Naive B cell (primary cell): Measurements from ENCODE around the gene ARGLU1. TPM values are rescaled to one million over a fixed set of nuclear protein-coding genes. Genes with fewer than 3 reads are reported as not detected.

ENCODE experiments used
- ATAC-seq, 2 donors: fragments of 150-1000 bp; cut with Tn5 transposase; 2 replicates each; pipeline ENCODE4 v1.10.0; 2021; ENCODE audit warnings: low read depth in 2 of 2, mild to moderate bottlenecking in 2 of 2, moderate library complexity in 2 of 2
- DNase-seq: peaks from one replicate; pipeline ENCODE4 v3.0.0; 2022
- H3K27ac Mint-ChIP-seq, 6 donors: one replicate each; pipeline ENCODE4 v1.8.0; 2020 to 2022; ENCODE audit warnings: mild to moderate bottlenecking in 6 of 6, mixed read lengths in 6 of 6, moderate library complexity in 5 of 6, inconsistent platforms in 2 of 6
- H3K27me3 Mint-ChIP-seq, 3 donors: one replicate each; pipeline ENCODE4 v1.8.0; 2021 to 2022; ENCODE audit warnings: mixed read lengths in 3 of 3, mild to moderate bottlenecking in 1 of 3
- H3K36me3 Mint-ChIP-seq, 2 donors: one replicate each; pipeline ENCODE4 v1.8.0; 2020 to 2022; ENCODE audit warnings: mixed read lengths in 2 of 2, inconsistent platforms in 1 of 2, mild to moderate bottlenecking in 1 of 2
- H3K4me1 Mint-ChIP-seq, 3 donors: one replicate each; pipeline ENCODE4 v1.8.0; 2020 to 2022; ENCODE audit warnings: mixed read lengths in 3 of 3, inconsistent platforms in 1 of 3, mild to moderate bottlenecking in 1 of 3, moderate library complexity in 1 of 3
- H3K4me3 Mint-ChIP-seq, 8 donors: one replicate each; pipeline ENCODE4 v1.8.0; 2020 to 2022; ENCODE audit warnings: mild to moderate bottlenecking in 8 of 8, mixed read lengths in 8 of 8, moderate library complexity in 8 of 8, inconsistent platforms in 2 of 8
- H3K9me3 Mint-ChIP-seq, 7 donors: one replicate each; pipeline ENCODE4 v1.8.0; 2020 to 2022; ENCODE audit warnings: mixed read lengths in 7 of 7, mild to moderate bottlenecking in 5 of 7, inconsistent platforms in 2 of 7, moderate library complexity in 1 of 7
- polyA plus RNA-seq, 6 donors: library from polyadenylated mRNA; unstranded; fragments of 300-500 nt; fragmentation: Illumina TruSeq; gene quantifications; one replicate each; pipeline ENCODE4 v1.2.3, GENCODE V29; 2021; ENCODE audit warnings: low read depth in 6 of 6

ARGLU1 gene
- polyA plus RNA-seq, 6 donors from 2014 or later, result 30.3 to 63.7 (median 43.3) TPM

DNA sequence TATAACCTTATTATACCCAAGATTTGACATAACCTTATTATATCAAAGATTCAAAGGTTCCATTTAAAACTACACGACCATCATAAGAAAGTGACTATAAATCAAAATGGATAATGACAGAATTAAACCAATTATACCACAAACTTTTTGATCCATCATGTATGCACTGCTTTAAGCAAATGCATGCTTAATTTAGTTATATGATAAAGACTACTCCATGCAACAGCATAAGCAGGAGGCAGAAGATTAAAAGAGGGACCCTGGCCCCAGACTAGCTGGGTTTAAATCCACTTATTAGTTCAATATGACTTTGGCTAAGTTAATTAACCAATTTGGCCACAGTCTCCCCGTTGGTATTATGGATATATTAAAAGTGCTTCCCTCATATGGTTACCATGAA, 43.8 kb downstream of the ARGLU1 start:
- Mint-ChIP-seq H3K36me3 (no peaks in the 10 kb centered on the region), H3K27ac (no peak overlapping the region), H3K9me3 (no peaks in the 10 kb centered on the region), H3K4me1 (no peaks in the 10 kb centered on the region), H3K4me3 (no peak overlapping the region), H3K27me3 (peaks cover 45 to 63% (median 61%) of the 10 kb centered on the region in 3 donors)
- ATAC-seq (no peak), DNase-seq (no peak)

DNA sequence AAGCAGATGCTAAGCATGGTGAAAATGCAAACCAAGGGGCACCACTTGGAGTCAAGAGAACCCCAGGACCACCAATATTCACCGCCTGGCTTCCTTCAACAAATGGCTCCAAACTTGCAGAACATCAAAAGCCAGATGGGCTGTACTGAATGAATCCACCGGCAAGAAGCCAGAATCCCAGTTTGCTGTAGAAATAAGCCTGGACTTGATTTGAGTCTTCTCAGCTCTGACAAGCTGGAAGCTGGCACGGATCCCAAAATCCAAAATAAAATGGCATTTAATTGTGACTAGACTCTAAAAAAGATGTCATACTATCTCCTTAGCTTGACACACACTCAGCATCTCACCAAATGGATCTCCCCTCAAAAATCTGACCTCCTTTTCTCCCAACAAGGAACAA, 44.4 kb downstream of the ARGLU1 start:
- no peaks in the 10 kb centered on the region for H3K4me1 Mint-ChIP-seq
- no peak for ATAC-seq
- no peaks in the 10 kb centered on the region for H3K36me3 Mint-ChIP-seq
- DNase-seq, result no peak
- no peak overlapping the region for H3K4me3 Mint-ChIP-seq
- H3K27ac Mint-ChIP-seq, result no peak overlapping the region
- no peaks in the 10 kb centered on the region for H3K9me3 Mint-ChIP-seq
- peaks cover 47 to 60% (median 55%) of the 10 kb centered on the region in 3 donors for H3K27me3 Mint-ChIP-seq

DNA sequence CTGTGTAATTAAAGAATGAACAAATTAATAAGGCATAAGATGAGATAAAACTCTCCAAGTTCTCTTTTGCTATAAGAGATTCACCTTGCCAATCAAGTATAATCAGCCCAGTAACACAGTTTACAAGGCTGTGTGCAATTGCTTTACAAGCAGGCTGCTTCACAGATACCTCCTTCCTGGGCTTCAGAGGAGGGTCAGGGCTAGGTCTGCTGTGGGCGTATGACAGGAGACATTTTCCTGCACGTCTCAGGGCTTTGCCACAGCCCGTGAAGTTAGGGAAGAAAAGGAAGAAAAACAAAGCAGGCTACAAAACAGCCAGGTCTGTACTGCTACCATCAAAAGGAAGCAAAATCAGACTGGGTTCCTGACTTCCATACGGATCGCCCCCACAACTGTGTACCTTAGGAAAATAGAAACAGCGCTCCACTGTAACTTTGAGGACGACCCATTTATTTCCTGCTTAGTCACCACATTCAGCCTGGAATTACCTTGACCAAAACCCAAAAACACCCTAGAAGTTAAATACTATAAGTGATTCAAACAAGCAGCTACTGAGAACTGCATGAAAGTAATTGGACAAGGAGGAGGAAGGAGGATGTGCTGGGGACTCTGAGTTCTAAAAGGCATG, 44.9 kb downstream of the ARGLU1 start:
- no peak for DNase-seq
- Mint-ChIP-seq H3K4me3 (no peak overlapping the region), H3K27ac (no peak overlapping the region), H3K4me1 (no peaks in the 10 kb centered on the region), H3K9me3 (no peaks in the 10 kb centered on the region), H3K36me3 (no peaks in the 10 kb centered on the region), H3K27me3 (peaks cover 41 to 54% (median 51%) of the 10 kb centered on the region in 3 donors)
- ATAC-seq, result no peak

DNA sequence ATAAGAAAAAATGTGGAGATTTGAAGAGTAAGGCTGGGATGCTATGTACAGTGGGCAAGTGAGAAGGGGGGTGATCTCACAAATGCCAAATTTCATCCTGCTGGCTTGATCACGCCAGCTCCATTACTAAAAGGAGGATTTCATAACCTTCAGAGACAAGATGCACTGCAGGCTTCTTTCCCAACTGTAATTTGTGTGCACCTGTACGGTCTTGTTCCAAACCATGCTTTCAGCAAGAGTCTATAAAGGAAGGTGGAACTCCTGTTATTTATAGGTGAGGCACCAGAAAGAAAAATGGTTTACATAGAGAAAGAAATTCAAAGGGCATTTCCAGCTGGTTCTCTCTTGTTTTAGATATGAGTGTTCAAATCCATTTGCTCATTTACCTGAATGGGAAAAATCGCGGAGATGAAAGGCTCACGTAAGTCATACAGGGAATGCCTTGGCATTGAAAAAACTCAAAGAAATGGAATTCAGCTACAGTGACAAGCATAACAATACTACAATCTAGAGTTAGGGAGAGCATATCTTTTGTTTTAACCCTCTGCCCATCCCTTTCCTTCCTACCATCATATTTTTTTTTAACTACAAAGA, 45.7 kb downstream of the ARGLU1 start:
- no peaks in the 10 kb centered on the region for H3K36me3 Mint-ChIP-seq
- DNase-seq (no peak), ATAC-seq (no peak)
- H3K4me3 Mint-ChIP-seq, result no peak overlapping the region
- peaks cover 38 to 54% (median 49%) of the 10 kb centered on the region in 3 donors for H3K27me3 Mint-ChIP-seq
- no peak overlapping the region for H3K27ac Mint-ChIP-seq
- H3K4me1 Mint-ChIP-seq, result no peaks in the 10 kb centered on the region
- H3K9me3 Mint-ChIP-seq, result no peaks in the 10 kb centered on the region

DNA sequence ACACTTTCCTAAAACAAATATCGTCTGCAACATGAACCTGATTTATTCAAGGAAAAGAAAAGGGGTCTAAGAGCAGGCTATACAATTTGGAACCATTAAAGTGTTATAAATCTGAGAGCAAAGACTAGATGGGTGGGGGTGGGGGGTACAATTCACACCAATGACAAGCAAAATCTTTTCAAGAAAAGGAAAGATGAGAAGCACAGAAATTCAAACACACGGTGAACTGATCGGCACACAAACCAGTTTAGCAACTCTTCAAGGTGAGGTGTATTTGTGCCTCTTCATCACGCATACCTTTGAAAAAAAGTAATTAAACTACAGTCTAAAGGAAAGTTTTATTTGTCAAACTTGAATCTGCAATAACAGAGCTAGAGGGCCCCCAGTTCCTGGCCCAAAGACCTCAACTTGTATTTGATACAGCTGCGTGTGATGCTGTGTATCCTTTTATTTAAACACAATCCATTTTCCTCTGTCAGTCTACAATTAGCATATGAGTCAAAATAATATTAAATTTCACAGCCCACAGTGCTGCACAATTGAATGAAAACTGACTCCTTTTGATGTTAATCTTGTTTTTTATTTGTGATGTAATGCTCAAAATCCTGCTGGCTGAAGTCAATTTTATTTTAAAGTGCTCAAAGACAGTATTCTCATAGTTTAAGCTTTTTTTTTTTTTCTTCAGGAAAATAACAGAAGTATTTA, 46.7 kb downstream of the ARGLU1 start:
- H3K36me3 Mint-ChIP-seq, result no peaks in the 10 kb centered on the region
- H3K4me3 Mint-ChIP-seq, result no peak overlapping the region
- ATAC-seq (no peak), DNase-seq (no peak)
- no peaks in the 10 kb centered on the region for H3K4me1 Mint-ChIP-seq
- H3K27me3 Mint-ChIP-seq, result peaks cover 40 to 54% (median 42%) of the 10 kb centered on the region in 3 donors
- H3K9me3 Mint-ChIP-seq, result no peaks in the 10 kb centered on the region
- H3K27ac Mint-ChIP-seq, result no peak overlapping the region

DNA sequence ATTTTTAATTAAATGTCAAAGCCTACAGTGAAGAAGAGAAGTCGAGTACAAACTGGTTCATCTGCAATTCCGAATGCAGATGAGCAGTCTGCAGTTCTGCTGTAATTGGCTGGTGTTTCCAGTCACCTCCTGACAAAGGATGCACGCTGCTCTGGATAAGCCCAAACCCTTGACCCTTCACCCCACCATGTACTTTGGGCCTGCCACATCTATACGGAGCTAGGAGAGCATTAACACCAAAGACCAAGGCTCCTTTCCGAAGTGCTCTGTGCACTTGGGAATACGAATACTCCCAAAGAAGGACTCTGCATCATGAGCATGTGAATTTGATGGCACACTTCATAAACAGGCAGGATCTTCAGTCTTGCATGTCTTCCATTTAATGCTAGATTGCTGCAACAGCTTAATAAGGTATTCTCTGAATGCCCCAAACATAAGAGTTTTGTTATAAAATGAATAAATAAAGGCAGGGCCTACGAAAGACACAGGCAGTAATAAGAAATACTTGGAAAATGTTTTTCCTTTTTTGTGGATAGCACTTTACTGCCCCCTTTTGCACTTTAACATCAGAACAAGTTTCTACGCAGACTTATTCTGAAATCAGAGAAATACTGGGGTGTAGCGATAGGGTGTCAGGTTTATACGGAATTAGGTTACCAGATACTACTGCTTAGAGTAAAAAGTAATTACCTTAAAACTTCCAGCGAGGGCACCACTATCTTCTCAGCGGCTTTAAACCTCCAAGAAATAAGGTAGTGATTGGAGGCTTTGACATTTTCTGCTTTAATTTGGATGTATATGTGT, 47.5 kb downstream of the ARGLU1 start:
- H3K9me3 Mint-ChIP-seq, result no peaks in the 10 kb centered on the region
- DNase-seq (no peak), ATAC-seq (no peak)
- H3K36me3 Mint-ChIP-seq, result no peaks in the 10 kb centered on the region
- peaks cover 37 to 51% (median 38%) of the 10 kb centered on the region in 3 donors for H3K27me3 Mint-ChIP-seq
- H3K27ac Mint-ChIP-seq, result no peak overlapping the region
- H3K4me1 Mint-ChIP-seq, result no peaks in the 10 kb centered on the region
- no peak overlapping the region for H3K4me3 Mint-ChIP-seq

DNA sequence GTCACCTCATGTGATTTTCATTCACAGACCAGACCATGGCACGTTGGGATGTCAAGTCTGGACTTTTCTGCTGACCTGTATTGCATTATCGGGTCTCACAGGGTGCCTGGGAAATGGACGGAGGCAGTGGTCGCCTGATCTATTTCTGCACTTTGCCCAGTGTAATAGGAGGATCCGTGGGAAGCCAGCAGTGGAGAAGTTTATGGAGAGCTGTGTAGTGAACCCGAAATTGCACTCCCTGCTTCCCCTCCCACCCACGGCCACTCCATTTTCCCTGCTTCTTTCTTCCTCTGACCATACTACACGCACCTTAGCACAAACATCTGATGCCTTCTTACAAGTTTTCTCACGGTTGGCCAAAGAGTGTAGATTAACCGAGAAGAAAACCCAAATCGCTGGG, 49.4 kb downstream of the ARGLU1 start:
- Mint-ChIP-seq H3K4me1 (no peaks in the 10 kb centered on the region), H3K4me3 (no peak overlapping the region), H3K36me3 (no peaks in the 10 kb centered on the region), H3K27ac (no peak overlapping the region), H3K9me3 (no peaks in the 10 kb centered on the region), H3K27me3 (peaks cover 37 to 58% (median 45%) of the 10 kb centered on the region in 3 donors)
- DNase-seq, result no peak
- ATAC-seq, result no peak

DNA sequence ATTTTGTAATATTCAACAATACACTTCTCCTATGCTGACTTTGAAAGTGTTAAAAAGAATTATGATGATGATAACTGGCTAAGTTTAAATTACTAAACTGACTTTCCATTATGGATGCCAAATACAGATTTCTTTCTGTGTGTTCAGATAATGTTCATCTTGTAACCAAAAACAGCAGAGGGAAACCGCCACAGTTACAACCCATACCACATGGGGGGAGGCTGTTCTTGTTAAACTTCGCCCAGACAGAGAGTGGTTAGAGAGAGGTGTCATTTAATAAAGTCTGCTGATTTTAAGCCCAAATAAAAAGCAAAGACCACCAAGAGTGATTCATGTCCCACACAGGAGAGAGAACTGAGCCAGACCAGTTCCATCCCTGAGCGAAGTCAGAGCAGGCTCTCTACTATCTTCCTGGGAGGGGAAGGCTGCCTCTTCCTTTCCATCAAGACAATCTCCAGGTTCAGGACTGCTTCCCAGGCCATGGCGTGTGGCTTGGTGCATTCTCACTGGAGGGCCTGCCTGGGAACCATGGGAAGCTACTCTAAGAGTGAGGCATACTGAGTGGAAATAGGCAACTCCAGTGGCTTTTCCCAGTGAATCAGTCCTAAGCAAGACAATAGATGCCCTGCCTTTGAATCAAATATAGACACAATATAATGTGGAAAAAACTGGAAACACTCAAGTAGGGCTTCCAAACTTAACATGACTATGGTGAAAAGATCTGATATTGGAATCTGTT, 50.7 kb downstream of the ARGLU1 start:
- Mint-ChIP-seq H3K4me3 (no peak overlapping the region), H3K9me3 (no peaks in the 10 kb centered on the region), H3K36me3 (no peaks in the 10 kb centered on the region), H3K27me3 (peaks cover 34 to 50% (median 37%) of the 10 kb centered on the region in 3 donors), H3K27ac (no peak overlapping the region), H3K4me1 (no peaks in the 10 kb centered on the region)
- DNase-seq (no peak), ATAC-seq (no peak)

DNA sequence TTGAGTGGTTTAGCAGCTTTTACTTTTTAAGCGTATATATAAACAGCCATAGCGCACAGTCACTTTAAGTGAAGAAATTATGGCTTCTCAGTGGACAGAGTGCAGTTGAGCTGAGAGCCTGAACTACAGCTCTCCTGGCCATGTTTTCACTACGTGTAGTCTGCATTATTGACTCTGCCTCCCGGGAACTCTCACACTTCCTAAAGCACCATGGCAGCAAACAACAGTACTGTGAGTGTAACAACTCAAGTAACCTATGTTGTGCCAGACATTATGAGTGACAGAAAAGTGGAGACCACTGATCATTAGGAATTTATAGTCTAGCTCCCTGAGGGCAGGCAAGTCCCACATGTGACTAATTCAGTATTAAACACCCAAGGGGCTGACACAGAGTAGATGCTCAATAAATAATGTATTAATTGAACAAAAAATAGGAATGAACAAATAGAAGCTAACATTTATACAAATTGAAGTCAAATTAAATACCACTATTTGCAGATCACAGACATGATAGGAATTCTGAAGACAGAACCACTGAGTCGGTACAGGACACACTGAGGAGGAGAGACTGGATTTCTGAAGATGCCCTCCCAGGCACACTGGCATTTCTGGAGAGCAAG, 52.2 kb downstream of the ARGLU1 start:
- Mint-ChIP-seq H3K27ac (no peak overlapping the region), H3K4me1 (no peaks in the 10 kb centered on the region), H3K27me3 (peaks cover 27 to 44% (median 31%) of the 10 kb centered on the region in 3 donors), H3K9me3 (no peaks in the 10 kb centered on the region), H3K36me3 (no peaks in the 10 kb centered on the region), H3K4me3 (no peak overlapping the region)
- ATAC-seq (no peak), DNase-seq (no peak)

DNA sequence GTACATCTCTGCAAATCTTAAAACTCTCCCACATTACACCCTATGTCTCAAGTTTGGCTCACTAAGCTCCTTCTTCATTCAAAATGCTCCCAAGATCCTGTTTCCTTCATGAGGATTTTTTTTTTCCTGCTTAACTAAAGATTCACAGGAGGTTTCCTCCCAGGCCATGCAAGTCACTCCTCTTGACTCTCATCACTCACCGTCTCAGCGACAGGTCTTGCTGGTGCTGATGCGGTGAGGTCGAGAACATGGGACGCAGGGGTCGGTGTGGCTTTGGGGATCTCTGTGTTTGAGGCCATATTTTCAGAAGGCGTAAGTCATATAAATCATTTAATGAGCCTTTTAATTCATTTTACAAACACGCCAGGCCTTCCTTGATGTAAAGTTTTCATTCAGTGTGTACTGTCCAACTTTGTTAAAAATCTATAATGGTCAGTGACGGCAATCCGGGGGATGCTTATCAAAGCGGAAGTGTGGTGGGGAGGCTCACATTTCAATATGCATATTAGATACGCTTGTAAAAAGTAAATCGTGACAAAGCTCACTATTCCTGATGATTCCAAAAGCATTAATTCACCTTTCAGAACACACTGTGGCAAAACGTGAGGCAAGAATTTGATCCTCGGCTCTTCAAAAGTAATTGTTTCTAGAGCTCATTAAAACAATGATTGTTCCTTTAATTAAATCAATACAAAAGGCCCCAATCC, 52.9 kb downstream of the ARGLU1 start:
- no peak for DNase-seq
- ATAC-seq, result no peak
- Mint-ChIP-seq H3K4me3 (no peak overlapping the region), H3K27me3 (peaks cover 24 to 39% (median 25%) of the 10 kb centered on the region in 3 donors), H3K36me3 (no peaks in the 10 kb centered on the region), H3K4me1 (no peaks in the 10 kb centered on the region), H3K27ac (no peak overlapping the region), H3K9me3 (no peaks in the 10 kb centered on the region)

DNA sequence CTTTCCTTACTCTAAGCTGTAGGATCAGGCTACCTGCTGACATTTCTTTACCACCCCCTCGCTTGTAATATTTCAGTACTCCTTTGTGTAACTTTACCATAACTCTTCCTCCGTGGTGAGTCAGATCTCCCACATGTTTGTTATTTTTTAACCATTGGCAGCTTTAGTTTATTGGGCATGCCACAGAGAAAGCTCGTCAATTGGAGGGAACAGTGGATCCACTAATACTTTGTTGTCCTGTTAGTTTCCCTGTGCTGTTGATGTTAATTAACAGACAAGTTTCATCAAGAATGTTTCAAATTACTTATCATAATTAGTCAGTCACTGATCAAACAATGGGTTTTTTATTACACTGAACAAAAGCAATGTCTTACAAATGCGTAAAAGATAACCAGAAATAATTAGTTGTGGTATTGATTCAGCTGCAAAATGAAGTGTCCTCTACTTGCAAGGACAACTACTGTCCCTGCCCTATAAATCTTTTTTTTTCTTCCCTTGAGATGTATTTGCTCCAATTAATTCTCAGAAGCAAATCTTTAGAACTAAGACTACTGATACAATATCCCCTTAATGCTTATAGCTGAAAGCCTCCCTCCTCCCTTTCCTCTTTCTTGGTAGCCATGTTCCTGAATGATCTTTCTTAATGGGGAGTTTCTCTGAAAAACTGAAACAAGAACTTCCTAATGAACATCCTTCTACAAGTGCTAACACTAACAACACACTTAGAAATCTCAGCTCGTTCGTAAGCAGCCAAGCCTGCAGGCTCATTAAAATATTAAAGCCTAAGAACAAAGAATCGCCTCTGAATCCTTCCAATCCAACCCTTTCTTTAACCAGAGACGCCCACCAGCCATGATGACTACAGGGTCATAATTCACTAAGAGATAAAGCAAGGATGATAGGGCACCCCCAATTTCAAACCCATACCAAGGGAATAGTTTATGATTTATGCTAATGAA, 54.6 kb downstream of the ARGLU1 start:
- ATAC-seq (no peak), DNase-seq (no peak)
- H3K4me1 Mint-ChIP-seq, result no peaks in the 10 kb centered on the region
- H3K4me3 Mint-ChIP-seq, result no peak overlapping the region
- peaks cover 19 to 37% (median 23%) of the 10 kb centered on the region in 3 donors for H3K27me3 Mint-ChIP-seq
- no peak overlapping the region for H3K27ac Mint-ChIP-seq
- H3K9me3 Mint-ChIP-seq, result no peaks in the 10 kb centered on the region
- no peaks in the 10 kb centered on the region for H3K36me3 Mint-ChIP-seq
